Endothelial cell of umbilical vein (primary cell): ENCODE results near the gene RBMXL2. TPM values are rescaled to one million over a fixed set of nuclear protein-coding genes. Genes with fewer than 3 reads are reported as not detected.

Experiments used
- BruUV-seq: library from RNA; stranded (reverse); fragments of 400-500 nt; replicated peaks from 2 replicates; lab custom pipeline; 2021; lab: Mats Ljungman, UMichigan
- CTCF ChIA-PET: fragments of 300-600, 350-600 bp; sonication (Branson Sonifier 250); formaldehyde crosslinking; loops from one replicate; lab custom pipeline; 2021; ENCODE audit warnings: antibody characterized with exemption, inconsistent platforms; lab: Charles Lee
- POLR2A ChIA-PET: fragments of 300-600, 350-600 bp; sonication (Branson Sonifier 250); formaldehyde crosslinking; loops from one replicate; lab custom pipeline; 2021; ENCODE audit warnings: antibody characterized with exemption, inconsistent platforms; lab: Charles Lee
- DNase-seq: peaks from one replicate; pipeline ENCODE4 v3.0.0-alpha.2; 2011; ENCODE audit warnings: low read depth, low spot score
- FAIRE-seq: peaks from 2 replicates; lab custom pipeline; 2011; peaks lifted over from hg19 to GRCh38; lab: Jason Lieb, UNC
- H2AFZ ChIP-seq: 2 replicates; pipeline ENCODE4 v1.6.0; 2012; ENCODE audit warnings: low read depth, low read length, control low read depth, inconsistent platforms
- H3K27ac ChIP-seq: 2 replicates; pipeline ENCODE4 v1.5.1; 2011; ENCODE audit warnings: low read depth, mild to moderate bottlenecking, control low read depth, low read length, moderate library complexity; ENCODE audit not compliant: insufficient read depth
- H3K27me3 ChIP-seq, 2 experiments: 2 replicates each; pipeline versions ENCODE4 v1.6.0 to v1.6.1; 2011; ENCODE audit warnings: low read length in 2 of 2, mixed read lengths in 1 of 2; ENCODE audit not compliant: control insufficient read depth in 2 of 2, insufficient read depth in 2 of 2
- H3K36me3 ChIP-seq, 2 experiments: 2 replicates in 1 of 2; 3 replicates in 1 of 2; pipeline ENCODE4 v1.5.1; 2011; ENCODE audit warnings: low read length in 2 of 2, mild to moderate bottlenecking in 1 of 2, moderate library complexity in 1 of 2; ENCODE audit not compliant: control insufficient read depth in 2 of 2, insufficient read depth in 2 of 2; ENCODE audit errors: extremely low read depth in 1 of 2
- H3K4me1 ChIP-seq: 3 replicates; pipeline ENCODE4 v1.5.1; 2011; ENCODE audit warnings: mild to moderate bottlenecking, low read length; ENCODE audit not compliant: control insufficient read depth, insufficient read depth; ENCODE audit errors: extremely low read depth
- H3K4me2 ChIP-seq: 2 replicates; pipeline ENCODE4 v1.6.1; 2011; ENCODE audit warnings: low read length, control low read depth, mixed read lengths; ENCODE audit not compliant: insufficient read depth
- H3K4me3 ChIP-seq, 3 experiments: fragments of 200-600 bp in 1 of 3; sonication (generic), shearing (Covaris generic) in 1 of 3; replicated peaks in 1 of 3; 2 replicates each; pipeline ENCODE4 v1.5.1; 2011 to 2016; ENCODE audit warnings: control low read depth in 3 of 3, low read length in 3 of 3, mild to moderate bottlenecking in 2 of 3, inconsistent platforms in 1 of 3, low read depth in 1 of 3, moderate library complexity in 1 of 3; ENCODE audit not compliant: insufficient read depth in 1 of 3
- H3K79me2 ChIP-seq: 2 replicates; pipeline ENCODE4 v1.6.0; 2012; ENCODE audit warnings: low read length, inconsistent platforms; ENCODE audit not compliant: control insufficient read depth, insufficient read depth
- H3K9ac ChIP-seq: replicated peaks from 2 replicates; pipeline ENCODE3; 2011; ENCODE audit warnings: low read length, control low read depth; ENCODE audit not compliant: insufficient read depth; ENCODE audit errors: extremely low read depth
- H3K9me1 ChIP-seq: replicated peaks from 3 replicates; pipeline ENCODE4 v1.6.0; 2011; ENCODE audit warnings: mild to moderate bottlenecking, low read length; ENCODE audit not compliant: control insufficient read depth, insufficient read depth; ENCODE audit errors: extremely low read depth
- H3K9me3 ChIP-seq: replicated peaks from 2 replicates; pipeline ENCODE4 v1.5.1; 2012; ENCODE audit warnings: low read length, inconsistent platforms; ENCODE audit not compliant: control insufficient read depth, insufficient read depth
- H4K20me1 ChIP-seq: replicated peaks from 2 replicates; pipeline ENCODE3; 2011; ENCODE audit warnings: mild to moderate bottlenecking, low read length; ENCODE audit not compliant: control insufficient read depth, insufficient read depth; ENCODE audit errors: extremely low read depth
- CTCF ChIP-seq, 2 donors: IDR thresholded peaks; 1 replicate in 1 of 2; 2 replicates in 1 of 2; pipeline ENCODE4 v1.5.1; 2011; ENCODE audit warnings: low read length in 2 of 2, mild to moderate bottlenecking in 2 of 2, moderate library complexity in 2 of 2, control low read depth in 1 of 2, inconsistent platforms in 1 of 2, low read depth in 1 of 2; ENCODE audit not compliant: insufficient read depth in 1 of 2; ENCODE audit errors: extremely low read depth in 1 of 2
- FOS ChIP-seq: IDR thresholded peaks from 2 replicates; pipeline ENCODE4 v1.6.1; 2011; ENCODE audit warnings: mild to moderate bottlenecking, low read length, moderate library complexity, borderline replicate concordance; ENCODE audit not compliant: insufficient read depth
- JUN ChIP-seq: IDR thresholded peaks from 2 replicates; pipeline ENCODE4 v1.6.1; 2011; ENCODE audit warnings: borderline replicate concordance, low read depth; ENCODE audit not compliant: insufficient read length, insufficient read depth
- MAX ChIP-seq: IDR thresholded peaks from 2 replicates; pipeline ENCODE4 v1.6.1; 2011; ENCODE audit not compliant: insufficient read depth, insufficient read length
- MYC ChIP-seq: IDR thresholded peaks from one replicate; pipeline ENCODE4 v1.6.1; 2011; ENCODE audit warnings: mild to moderate bottlenecking, low read depth, low read length
- POLR2A ChIP-seq: IDR thresholded peaks from 2 replicates; pipeline ENCODE4 v1.6.1; 2012; ENCODE audit warnings: low read depth, mild to moderate bottlenecking, control low read depth, low read length
- POLR2AphosphoS5 ChIP-seq: IDR thresholded peaks from 2 replicates; pipeline ENCODE4 v1.6.1; 2012; ENCODE audit warnings: low read depth, mild to moderate bottlenecking, control low read depth, low read length, moderate library complexity; ENCODE audit not compliant: insufficient read depth
- dilution Hi-C: fragments of 300-500 bp; cut with MboI; formaldehyde crosslinking; loops from one replicate; pipeline ENCODE4 v1.15.0; 2019; ENCODE audit warnings: low sequenced_read_pairs; ENCODE audit not compliant: extremely low pct_ligation_motif_present
- intact Hi-C: fragments of 100-400 bp; cut with micrococcal nuclease; formaldehyde crosslinking; loops from one replicate; pipeline ENCODE4 v1.10.0; 2022
- polyA plus RNA-seq, 4 experiments: library from polyadenylated mRNA; depleted of rRNA in 3 of 4; stranded (reverse) in 3 of 4; unstranded in 1 of 4; fragments of >200 nt; gene quantifications; 2 replicates each; pipeline versions ENCODE4 v1.2.1 to v1.2.3, GENCODE V29; 2011 to 2012; ENCODE audit warnings: missing spikeins in 1 of 4
- total RNA-seq: library from RNA; stranded (reverse); gene quantifications from 2 replicates; pipeline ENCODE4 v1.2.3, GENCODE V29; 2021

RBMXL2 gene
- total and polyA plus RNA-seq, 2 donors (not counting 3 experiments of a cell fraction or from before 2014, with no cell fraction given): 0.25 TPM; not detected in 1

- no TSS peak for BruUV-seq
- Histone ChIP-seq H3K27me3 (no peaks in the 10 kb centered on the region), H3K9me1 (no peaks in the 10 kb centered on the region), H2AFZ (no peak overlapping the region), H3K36me3 (no peaks in the 10 kb centered on the region), H3K27ac (no peak overlapping the region), H4K20me1 (no peaks in the 10 kb centered on the region), H3K4me1 (peaks cover 27% of the 10 kb centered on the region), H3K4me3 (no peak overlapping the region), H3K4me2 (no peak overlapping the region), H3K9ac (no peak overlapping the region), H3K9me3 (no peaks in the 10 kb centered on the region), H3K79me2 (no peaks in the 10 kb centered on the region)
- ChIA-PET CTCF (no interaction called here), POLR2A (no interaction called here)
- intact Hi-C loops (no loop called here), dilution Hi-C loops (no loop called here)
- peak; percentile 65 for TF ChIP-seq FOS
- TF ChIP-seq JUN: peak; percentile 40
- TF ChIP-seq POLR2AphosphoS5: no peak
- TF ChIP-seq POLR2A: no peak
- no peak for TF ChIP-seq MAX
- no peak for TF ChIP-seq MYC
- FAIRE-seq (no peak), DNase-seq (peak; percentile 68)
Observed at GRCh38 chr11:7060868-7061267, 27.9 kb upstream of the RBMXL2 start.

- POLR2A ChIA-PET: no interaction called here
- H3K27ac ChIP-seq: no peak overlapping the region
- no peak for DNase-seq
- no peaks in the 10 kb centered on the region for H4K20me1 ChIP-seq
- TF ChIP-seq FOS (no peak), CTCF (IDR thresholded peaks at IDR 0.05; ENCODE audit: extremely low read depth in 1 of 2, insufficient read depth in 1 of 2, low read depth in 1 of 2, low read length in 2 of 2) (no peak), MAX (no peak), MYC (no peak)
- CTCF ChIA-PET: no interaction called here
- BruUV-seq: no TSS peak
- no peak for FAIRE-seq
- H3K27me3 ChIP-seq: no peaks in the 10 kb centered on the region
- H3K4me2 ChIP-seq: no peak overlapping the region
- H3K9me3 ChIP-seq: no peaks in the 10 kb centered on the region
- no peaks in the 10 kb centered on the region for H3K79me2 ChIP-seq
- H3K9ac ChIP-seq: no peak overlapping the region
- intact Hi-C loops (no loop called here), dilution Hi-C loops (no loop called here)
- H3K36me3 ChIP-seq: no peaks in the 10 kb centered on the region
- H3K4me1 ChIP-seq: peaks cover 11% of the 10 kb centered on the region
- no peak overlapping the region for H2AFZ ChIP-seq
- no peaks in the 10 kb centered on the region for H3K9me1 ChIP-seq
- no peak overlapping the region for H3K4me3 ChIP-seq
Observed at GRCh38 chr11:7062534-7062933, 26.3 kb upstream of the RBMXL2 start.
